ENCODE results near the gene ADCY2.

- TF ChIP-seq CTCF (IDR thresholded peaks at IDR 0.05; ENCODE audit: low read depth, low read length, poor library complexity, severe bottlenecking) (no peak), EZH2phosphoT487 (IDR thresholded peaks at IDR 0.05; ENCODE audit: borderline replicate concordance, low read length) (no peak)
These were observed 406.9 kb downstream of the ADCY2 start for GRCh38 chr5:7802855-7803254.

Data from DOHH2 (cell line).